Measurements from ENCODE around the gene EPHA3.

EPHA3 gene

GRCh38 chr3:89234620-89235019 is 127.2 kb downstream of the EPHA3 start:
- no peak for DNase-seq

DNA sequence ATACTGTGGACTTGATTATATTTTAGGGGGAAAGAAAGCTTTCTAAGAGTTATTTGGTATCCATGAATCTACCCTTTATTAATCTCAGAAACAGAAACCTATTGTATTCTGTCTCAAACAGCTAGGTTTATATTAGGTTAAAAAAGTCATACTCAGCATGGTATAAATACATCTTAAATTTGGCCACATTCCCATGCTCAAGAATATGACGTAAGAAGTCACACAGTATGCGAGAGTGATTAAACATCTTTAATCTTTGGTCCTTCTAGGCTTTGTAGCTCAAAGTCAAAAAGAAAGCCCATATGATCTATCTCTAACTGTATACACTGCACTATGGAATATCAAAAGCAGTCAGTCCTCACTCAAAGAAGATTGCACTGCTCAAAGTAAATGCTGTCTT is 131.4 kb downstream of the EPHA3 start:
- DNase-seq, result no peak

- DNase-seq, result no peak
Observed at GRCh38 chr3:89239774-89240173, 132.4 kb downstream of the EPHA3 start.

- DNase-seq, result no peak
Observed at GRCh38 chr3:89245612-89246011, 138.2 kb downstream of the EPHA3 start.

GRCh38 chr3:89246326-89246725 is 138.9 kb downstream of the EPHA3 start:
- no peak for DNase-seq

GRCh38 chr3:89250742-89251141 is 143.3 kb downstream of the EPHA3 start:
- no peak for DNase-seq

GRCh38 chr3:89252016-89252415 is 144.6 kb downstream of the EPHA3 start:
- DNase-seq, result no peak

DNA sequence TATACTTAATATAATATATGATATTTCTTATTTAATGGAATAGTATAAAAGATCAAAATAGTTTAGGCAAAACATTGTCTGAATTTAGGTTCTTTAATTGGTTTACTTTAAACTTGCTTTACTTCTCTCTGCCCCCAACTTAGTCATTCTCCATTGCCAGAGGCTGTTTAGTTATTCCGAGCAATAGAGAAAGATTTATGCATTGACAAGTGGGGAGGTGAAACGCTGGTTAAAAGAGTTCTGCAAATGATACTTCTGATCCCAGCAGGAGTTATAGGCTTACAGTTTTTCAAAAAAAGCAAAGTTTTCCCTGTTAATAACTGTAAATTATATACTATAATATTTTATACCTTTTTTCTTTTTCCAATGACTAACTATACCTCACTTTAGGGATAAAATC is 145.4 kb downstream of the EPHA3 start:
- no peak for DNase-seq

- no peak for DNase-seq
Observed at GRCh38 chr3:89256395-89256794, 149.0 kb downstream of the EPHA3 start.

GRCh38 chr3:89256882-89257281 is 149.5 kb downstream of the EPHA3 start:
- no peak for DNase-seq

DNA sequence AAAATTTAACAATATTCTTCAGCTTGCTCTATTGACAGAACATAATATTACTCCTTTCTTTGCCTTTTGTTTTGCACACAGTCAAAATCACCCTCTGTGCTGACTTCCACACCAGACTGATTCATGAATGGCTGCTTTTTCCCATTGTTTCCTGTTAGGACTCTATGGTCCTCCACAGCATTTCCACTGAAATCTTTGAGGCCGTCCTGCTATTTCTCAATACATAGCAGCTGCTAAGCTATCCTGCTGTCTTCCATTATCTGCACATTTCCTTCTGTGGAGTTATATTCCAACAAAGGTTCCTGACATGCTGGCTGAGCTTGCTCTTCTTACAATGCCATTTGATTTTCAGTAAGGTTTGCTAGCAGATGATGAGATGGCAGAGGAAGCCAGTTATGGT is 153.3 kb downstream of the EPHA3 start:
- no peak for DNase-seq

- DNase-seq, result no peak
Observed at GRCh38 chr3:89261673-89262072, 154.3 kb downstream of the EPHA3 start.

DNA sequence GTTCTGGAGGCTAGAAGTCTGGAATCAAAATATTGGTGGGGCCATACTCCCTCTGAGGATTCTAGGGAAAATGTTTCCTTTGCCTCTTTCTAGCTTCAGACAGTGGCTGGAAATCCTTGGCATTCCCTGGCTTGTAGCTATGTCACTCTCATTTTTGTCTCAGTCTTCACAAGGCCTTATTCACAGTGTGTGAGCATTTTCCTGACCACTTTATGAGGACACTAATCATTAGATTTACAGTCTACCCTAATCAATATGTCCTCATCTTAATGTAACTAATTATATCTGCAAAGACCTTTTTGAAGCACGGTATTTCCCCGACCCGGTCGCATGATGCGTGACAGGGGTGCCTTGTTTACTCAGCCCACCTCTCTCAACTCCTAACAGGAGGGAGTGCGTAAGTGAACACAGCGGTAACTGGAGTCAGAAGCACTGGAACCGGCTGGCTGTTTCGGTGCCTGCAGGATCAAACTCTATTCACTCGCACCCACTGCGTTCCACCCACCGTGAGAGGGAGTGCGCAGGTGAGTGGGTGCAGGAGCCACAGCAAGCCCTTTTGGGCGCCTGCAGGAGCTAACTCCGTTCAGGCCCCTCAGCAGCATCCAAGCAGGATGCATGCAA is 155.0 kb downstream of the EPHA3 start:
- no peak for DNase-seq

DNA sequence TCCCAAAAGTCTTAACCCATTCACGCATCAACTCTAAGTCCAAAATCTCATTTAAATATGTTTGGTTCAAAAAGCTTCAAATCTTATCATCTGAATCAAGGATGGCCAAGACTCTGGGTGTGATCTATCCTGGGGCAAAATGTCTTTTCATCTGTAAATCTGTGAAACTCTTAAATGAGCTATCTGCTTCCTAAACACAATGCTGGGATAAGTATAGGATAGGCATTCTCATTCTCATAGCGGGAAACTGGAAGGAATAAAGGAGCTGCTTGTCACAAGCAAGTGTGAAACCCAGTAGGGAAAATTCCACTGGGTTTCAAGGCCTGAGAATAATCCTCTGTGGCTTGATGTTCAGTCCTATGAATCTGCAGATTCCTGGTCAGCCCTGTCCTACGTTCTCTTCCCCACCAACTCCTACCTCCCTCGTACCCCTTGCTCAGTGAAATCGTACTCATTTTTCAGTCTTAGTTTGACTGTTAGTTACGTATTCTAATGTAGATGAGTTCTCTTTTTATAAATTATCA is 156.7 kb downstream of the EPHA3 start:
- DNase-seq, result no peak

DNA sequence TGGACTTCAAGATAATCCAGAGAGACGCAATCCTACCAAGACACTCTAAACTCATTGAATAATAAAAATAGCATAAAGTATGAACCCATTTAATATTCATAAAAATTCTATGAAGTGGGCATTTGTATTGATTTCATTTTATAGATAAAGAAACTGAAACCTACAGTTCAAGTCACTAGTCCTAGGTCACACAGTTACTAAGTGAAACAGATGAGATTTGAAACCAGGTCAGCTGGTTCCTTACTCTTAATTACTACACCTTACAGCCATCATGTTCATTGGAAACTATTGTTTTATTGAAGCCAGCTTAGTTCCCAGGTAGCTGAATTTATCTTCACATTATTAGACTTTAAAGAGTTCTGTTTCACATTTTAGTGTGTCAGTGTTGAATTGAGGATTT is 158.7 kb downstream of the EPHA3 start:
- DNase-seq, result no peak

GRCh38 chr3:89268059-89268458 is 160.6 kb downstream of the EPHA3 start:
- no peak for DNase-seq

DNA sequence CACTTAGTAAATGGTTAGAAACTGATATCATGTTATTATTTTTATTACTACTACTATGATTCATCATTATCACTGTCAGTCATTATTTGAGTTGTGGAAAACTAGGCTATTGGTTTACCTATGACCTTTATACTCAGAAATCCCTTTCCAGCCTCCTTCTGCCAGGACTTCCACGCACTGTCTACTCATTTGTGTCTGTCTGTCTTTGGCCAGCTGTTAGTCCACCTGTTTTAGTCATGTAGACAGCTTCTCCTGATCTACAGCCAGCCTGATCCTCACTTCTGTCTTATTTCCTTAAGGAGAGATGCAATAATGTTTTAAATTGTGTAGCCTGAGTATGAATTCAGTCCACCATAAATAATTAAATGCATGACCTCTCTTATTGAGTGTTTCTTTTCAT is 162.8 kb downstream of the EPHA3 start:
- no peak for DNase-seq

DNA sequence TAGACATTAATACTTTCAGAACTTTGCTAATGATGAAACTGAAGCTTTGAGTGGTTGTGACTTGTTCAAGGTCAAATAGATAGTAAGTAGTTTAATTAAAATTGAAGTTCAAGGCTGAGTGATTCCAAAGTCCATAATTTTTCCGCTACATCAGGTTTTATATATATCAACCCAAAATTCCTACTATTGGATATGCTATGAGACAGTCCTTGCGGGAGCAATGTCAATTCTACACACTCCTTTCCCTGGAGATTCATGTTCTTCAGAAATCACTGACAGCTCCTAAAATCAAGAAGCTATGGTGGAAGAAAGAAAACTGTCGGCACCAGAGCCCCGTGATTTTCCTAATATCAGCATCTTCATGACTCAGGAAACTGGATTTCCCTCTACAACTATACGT is 167.6 kb downstream of the EPHA3 start:
- DNase-seq, result no peak

GRCh38 chr3:89276116-89276515 is 168.7 kb downstream of the EPHA3 start:
- DNase-seq, result no peak

- no peak for DNase-seq
Observed at GRCh38 chr3:89278302-89279025, 171.0 kb downstream of the EPHA3 start.

DNA sequence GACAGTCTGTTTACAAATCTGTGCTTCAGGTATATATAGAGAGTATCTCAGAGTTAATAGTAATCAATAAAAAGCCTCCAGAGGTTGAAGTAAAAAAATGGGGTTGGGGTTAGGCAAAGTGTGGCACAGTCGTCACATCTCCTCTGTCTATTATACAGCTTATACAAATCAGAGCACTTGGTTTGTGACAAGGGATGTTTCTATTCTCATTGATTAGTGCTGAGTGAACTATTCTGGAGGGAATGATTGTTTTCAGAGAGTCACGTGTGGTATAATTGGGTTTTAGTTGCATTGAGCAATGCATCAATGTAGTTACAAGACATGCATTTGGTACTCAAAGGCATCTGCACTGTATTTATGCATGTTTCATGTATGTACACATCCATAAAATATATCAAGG is 172.9 kb downstream of the EPHA3 start:
- no peak for DNase-seq

DNA sequence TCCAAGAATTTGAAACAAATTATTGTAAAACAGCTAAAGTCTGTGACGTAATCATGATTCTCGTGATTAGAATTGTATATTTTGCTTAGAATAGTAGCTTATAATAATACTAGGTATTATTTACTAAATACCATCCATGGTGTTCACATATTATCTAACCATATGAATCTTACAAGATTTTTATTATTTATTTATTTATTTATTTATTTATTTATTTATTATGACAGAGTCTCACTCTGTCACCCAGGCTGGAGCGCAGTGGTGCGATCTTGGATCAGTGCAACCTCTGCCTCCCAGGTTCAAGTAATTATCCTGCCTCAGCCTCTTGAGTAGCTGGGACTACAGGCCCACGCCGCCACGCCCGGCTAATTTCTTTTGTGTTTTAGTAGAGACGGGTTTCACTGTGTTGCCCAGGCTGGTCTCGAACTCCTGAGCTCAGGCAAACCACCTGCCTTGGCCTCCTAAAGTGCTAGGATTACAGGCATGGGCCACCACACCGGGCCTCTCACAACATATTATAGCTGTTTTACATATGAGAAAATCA is 173.5 kb downstream of the EPHA3 start:
- no peak for DNase-seq

DNA sequence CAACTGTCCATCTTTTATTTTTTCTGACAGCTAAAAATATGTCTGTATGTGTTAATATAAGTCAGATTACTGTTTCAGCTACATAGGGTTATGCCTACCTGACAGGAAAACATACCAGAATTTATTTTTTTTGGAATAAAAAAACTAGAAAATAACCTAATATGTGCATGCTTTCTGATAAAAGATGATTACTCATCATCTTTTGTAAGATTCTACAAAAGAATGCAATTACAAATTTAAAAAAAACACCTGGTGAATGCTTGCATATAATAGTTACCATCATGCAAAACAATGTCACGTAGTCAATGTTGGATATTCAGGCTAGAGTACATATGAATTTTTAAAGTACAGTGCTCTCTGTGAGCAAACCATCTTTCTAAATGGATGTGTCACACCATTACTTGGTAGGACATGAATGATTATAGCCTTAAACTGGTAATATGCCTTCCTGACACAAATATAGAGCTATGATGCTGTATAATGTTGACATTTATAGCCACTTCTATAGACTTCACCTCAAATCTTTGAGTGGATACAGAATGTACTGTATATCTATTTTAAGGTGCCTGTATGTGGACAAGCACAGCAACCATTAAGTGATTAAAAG is 180.6 kb downstream of the EPHA3 start:
- DNase-seq, result no peak

All from right forelimb (tissue), 1 donor.